Thyroid gland (tissue), 4 donors: ENCODE results near the gene SDR42E1.

Experiments
- CTCF ChIP-seq, 6 experiments: fragments of 200-600 bp in 3 of 6; fragments of 450-650 bp in 3 of 6; sonication (generic) in 3 of 6; IDR thresholded peaks; one replicate each; pipeline ENCODE4 v1.5.1; 2016 to 2019; ENCODE audit warnings: antibody characterized with exemption in 6 of 6, mild to moderate bottlenecking in 2 of 6, inconsistent platforms in 1 of 6, moderate library complexity in 1 of 6
- POLR2A ChIP-seq, 2 donors: fragments of 450-650 bp; IDR thresholded peaks; one replicate each; pipeline ENCODE4 v1.6.1; 2017; ENCODE audit warnings: antibody characterized with exemption in 2 of 2, mild to moderate bottlenecking in 2 of 2, moderate library complexity in 1 of 2

DNA sequence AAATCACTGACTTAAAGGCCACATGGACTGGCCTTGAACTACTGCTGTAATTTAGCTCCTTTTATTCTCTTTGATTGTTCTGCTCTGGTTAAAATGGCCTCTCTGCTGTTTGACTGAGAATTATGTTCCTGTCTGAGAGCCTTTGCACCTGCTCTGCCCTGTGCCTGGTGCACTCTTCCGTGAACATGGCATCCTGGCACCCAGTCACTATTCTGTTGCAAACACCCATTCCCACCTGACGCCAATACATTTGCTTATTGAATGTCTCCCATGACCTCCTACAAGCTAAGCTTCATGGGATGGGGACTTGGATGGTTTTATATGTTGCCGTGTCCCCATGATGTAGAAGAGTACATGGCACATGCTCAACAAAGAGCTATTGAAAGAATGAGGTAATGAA is 43.8 kb upstream of the SDR42E1 start:
- TF ChIP-seq CTCF (IDR thresholded peaks at IDR 0.05) (no peak), POLR2A (IDR thresholded peaks at IDR 0.05) (no peak)
